Body of pancreas (tissue), 4 donors: ENCODE results near the gene NBDY.

Source experiments
- CTCF ChIP-seq, 7 experiments: fragments of 450-650 bp in 4 of 7; fragments of 200-600 bp in 3 of 7; sonication (generic) in 3 of 7; IDR thresholded peaks; one replicate each; pipeline ENCODE4 v1.5.1; 2016 to 2019; ENCODE audit warnings: antibody characterized with exemption in 7 of 7
- POLR2A ChIP-seq, 3 donors: fragments of 450-650 bp; IDR thresholded peaks; one replicate each; pipeline ENCODE4 v1.6.1; 2016; ENCODE audit warnings: antibody characterized with exemption in 3 of 3, mild to moderate bottlenecking in 2 of 3

DNA sequence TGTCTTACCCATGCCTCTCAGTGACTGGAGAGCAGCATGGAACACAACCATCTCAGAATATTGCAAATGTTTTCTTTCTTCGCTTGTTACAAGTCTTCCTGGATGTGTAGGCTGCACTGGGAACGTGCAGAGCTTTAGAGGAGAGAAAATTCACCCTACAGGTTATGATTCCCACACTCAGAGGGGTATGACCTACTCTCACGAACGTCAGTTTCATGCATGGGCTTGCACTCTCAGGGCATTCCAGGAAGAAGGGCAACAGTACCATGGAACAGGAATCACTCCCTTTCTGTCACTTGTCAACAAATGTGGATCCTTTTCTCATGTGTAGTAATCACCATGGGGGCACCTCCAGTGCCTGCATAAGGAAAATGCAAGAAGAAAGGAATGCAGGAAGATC, 75.8 kb downstream of the NBDY start:
- no peak for TF ChIP-seq POLR2A (IDR thresholded peaks at IDR 0.05)
- TF ChIP-seq CTCF (IDR thresholded peaks at IDR 0.05), result no peak
